HT1080 (cell line): ENCODE data around the gene RAB12. TPM values are rescaled to one million over a fixed set of nuclear protein-coding genes. Genes with fewer than 3 reads are reported as not detected.
"Not testable (repeated sequence)": the region's sequence is repeated elsewhere in the genome, so short reads cannot be mapped to it uniquely, and the experiment has no call there.

Source experiments
- DNase-seq: peaks from one replicate; pipeline ENCODE4 v3.0.0-alpha.2; 2015; ENCODE audit warnings: low read depth
- total RNA-seq: library from RNA; depleted of rRNA; stranded (reverse); fragments of >200 nt; shearing (Covaris generic); gene quantifications from 2 replicates; pipeline ENCODE4 v1.2.3, GENCODE V29; 2014

RAB12 gene
- total RNA-seq, 1 experiment from 2014 or later = 45.4 TPM

DNA sequence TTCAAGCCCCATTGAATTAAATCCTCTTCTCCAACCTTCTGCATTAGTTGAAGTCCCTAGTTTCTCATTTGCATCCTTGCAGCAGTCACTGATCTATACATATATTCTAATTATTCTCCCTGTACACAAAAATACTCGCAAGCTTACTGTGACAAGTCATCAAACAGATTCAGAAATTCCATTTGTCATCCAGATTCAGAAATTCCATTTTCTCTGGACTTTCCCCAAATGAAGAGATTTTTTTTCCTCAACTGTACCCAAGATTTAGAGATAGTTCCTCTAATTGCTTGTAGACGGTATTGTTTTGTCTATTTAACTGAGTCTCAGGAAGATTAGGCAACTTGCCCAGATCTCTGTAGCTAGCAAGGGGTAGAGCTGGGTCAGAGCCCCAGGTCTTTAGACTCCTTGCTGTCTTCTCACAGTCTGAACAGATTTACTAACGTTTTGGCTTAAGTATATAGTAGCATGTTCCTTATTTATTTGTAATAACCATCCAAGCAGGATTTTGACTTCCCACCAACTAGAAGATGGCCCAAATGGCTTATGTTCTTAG is 34.2 kb downstream of the RAB12 start:
- DNase-seq = no peak

GRCh38 chr18:8647359-8647758 is 38.1 kb downstream of the RAB12 start:
- DNase-seq = not testable (repeated sequence)

- DNase-seq = not testable (repeated sequence)
Measured at GRCh38 chr18:8651478-8652261, 42.4 kb downstream of the RAB12 start.

DNA sequence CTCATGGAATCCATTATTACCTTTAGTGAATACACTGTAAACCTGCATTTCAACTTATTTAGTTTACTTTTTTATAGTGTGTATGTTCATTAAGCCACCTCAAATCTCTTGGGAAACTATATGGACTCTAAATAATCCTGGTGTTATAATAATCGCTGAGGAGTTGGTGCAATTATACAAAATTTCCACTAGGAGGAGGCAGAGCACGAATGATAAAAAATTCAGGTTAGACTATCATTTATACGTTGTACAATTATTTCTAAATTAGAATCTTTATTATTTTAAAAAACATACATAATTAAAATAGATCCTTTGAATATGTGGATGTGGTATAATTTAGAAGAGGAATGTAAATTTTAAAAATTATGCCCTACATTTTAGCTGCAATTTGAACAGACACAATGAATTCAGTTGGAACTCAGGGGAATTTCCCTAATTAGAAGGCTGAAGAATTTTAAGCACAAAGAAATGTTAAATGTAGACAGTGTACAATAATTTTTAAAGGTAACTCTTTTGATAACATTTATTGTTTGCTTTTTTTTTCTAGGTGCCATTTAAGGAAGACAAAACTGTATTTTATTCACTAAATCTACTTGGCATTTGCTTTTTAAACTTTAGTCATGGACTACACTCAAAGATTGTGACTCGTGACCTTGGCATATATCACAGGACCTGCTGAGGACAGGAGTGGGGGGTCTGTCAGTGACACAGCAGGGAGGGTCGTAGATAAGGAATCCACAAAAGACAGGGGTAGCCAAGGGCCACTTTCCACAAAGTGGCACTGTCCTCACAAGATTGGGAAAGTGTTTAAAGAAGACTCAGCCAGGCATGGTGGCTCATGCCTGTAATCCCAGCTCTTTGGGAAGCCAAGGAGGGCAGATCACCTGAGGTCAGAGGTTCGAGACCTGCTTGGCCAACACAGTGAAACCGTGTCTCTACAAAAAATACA is 45.5 kb downstream of the RAB12 start:
- DNase-seq = peak; percentile 34

DNA sequence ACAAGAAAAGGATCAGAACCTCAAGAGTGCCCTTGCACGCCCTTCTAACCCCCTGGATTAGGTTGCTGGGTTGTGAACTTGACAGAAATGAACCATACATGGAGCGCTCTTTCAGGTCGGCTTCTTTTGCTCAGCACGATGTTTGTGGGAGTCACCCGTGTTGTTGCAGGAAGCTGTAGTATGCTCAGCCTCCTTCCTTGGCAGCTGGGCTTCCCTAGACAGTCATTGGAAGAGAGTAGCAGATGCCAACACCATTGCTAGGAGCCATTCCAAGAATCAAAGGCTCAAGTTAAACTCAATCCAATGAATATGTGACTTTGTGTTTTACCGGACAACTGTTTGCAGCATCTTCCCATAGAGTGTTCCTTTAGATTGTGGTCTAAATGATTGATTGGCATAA is 47.0 kb downstream of the RAB12 start:
- DNase-seq = no peak

DNA sequence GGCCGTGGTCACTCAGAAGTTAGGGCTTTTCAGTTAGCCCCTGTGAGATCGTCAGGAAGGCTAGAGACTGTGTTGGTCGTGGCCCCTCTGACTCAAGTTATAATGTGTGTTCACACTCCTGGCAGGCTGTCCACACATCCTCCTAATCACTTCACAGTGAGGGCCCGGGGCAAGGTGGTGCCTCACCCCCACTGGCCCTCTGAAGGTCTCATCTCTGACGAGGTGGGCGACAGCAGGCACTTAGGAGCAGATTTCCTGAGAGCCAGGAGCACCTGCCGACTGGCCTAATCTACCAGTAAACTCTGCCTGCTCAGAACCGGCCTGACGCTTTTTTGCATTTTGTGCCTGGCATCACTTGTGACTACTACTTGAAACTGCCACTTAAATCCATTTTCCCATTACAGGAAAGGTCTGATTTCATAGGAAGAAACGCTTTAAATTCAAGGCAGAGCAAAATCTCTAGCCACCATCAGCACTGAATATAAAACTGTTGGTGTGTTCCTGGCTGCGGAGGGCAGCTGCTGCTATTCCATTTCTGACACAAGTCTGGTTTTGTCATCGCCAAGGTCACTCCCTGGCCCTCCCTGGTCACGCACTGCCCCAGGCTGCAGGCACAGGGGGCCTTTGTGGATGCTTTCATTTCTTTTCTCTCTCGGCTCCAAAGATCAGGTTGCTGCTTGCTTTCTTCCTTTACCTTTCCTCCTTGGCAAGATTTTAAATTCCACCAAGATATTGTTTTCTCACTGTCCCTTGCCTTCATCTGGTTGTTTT is 48.0 kb downstream of the RAB12 start:
- DNase-seq = no peak

DNA sequence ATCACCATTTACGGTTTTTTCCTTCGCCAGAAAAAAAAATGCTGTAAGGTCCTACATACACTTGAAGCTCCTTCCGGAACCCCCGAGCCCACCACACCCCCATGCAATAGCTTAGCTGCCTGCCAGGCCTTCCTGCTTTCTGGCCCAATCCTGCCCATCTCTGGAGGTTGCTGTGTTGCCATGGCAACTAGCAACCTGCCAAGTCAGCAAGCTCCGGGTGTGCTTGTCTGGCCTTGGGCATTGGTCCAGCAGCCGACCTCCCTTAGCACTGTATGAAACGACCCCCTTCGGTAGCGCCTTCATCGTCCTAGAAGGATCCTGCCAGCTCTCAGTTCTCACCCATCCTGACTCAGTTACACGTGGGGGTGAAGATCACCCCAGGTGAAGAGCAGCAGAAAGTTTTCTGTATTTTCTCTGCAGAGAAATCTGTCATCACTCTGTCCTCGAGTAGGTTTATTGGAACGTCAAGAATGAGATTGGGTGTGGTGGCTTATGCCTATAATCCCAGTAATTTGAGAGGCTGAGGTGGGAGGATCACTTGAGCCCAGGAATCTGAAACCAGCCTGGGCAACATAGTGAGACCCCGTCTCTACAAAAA is 48.7 kb downstream of the RAB12 start:
- peak; percentile 43 for DNase-seq

- no peak for DNase-seq
Measured at GRCh38 chr18:8658858-8659485, 49.7 kb downstream of the RAB12 start.

DNA sequence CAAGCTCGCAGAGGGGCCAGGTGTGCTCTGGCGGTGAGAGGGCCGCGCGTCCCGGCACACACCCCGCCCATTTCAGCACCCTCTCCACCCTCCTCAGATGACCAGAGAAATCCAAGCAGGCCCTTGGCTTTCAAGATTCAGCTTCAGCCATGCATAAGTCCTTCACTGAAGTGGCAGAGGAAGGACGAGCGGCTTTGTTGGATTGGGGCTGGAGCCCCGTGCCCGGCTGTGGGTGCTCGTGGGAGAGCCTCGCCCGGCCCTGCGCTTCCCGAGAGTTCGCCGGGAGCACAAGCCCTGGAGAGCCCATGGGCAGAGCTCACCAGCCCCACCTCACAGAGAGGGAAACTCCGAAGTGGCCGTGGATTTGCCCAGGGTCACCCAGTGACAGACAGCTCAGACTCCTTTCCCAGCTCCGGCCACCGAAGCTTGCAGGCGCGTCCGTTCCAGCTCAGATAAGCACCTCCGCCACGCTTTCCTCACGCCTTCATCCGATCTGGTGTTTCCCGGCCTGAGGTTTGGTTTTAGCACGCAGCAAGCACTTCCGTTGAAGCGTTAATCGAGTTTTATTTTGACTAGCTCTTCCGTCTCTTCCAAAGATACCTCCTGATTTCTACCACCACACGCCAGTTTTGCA is 50.5 kb downstream of the RAB12 start:
- DNase-seq = no peak

- no peak for DNase-seq
Measured at GRCh38 chr18:8660316-8660715, 51.1 kb downstream of the RAB12 start.

- DNase-seq = peak; percentile 51
Measured at GRCh38 chr18:8661754-8662559, 52.7 kb downstream of the RAB12 start.

GRCh38 chr18:8662560-8663255 is 53.5 kb downstream of the RAB12 start:
- DNase-seq = no peak

- no peak for DNase-seq
Measured at GRCh38 chr18:8667846-8668245, 58.6 kb downstream of the RAB12 start.

DNA sequence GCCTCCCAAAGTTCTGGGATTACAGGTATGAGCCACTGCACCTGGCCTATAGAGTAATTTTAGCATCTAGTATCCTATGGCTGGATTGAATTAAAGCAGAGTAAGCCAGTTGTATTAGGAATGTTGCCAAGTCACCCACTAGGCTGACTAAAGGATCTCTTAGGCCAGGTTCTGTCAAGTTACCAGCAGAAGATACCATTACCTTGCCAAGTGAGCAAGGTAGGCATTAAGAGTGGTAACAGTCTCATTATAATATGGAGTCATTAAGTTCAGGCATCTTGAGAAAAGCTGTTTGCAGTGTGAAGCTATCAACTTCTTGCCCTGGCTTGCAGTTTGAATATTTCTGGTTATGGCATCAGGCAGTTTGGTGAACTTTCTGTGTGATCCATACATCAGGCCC is 59.1 kb downstream of the RAB12 start:
- DNase-seq = no peak

DNA sequence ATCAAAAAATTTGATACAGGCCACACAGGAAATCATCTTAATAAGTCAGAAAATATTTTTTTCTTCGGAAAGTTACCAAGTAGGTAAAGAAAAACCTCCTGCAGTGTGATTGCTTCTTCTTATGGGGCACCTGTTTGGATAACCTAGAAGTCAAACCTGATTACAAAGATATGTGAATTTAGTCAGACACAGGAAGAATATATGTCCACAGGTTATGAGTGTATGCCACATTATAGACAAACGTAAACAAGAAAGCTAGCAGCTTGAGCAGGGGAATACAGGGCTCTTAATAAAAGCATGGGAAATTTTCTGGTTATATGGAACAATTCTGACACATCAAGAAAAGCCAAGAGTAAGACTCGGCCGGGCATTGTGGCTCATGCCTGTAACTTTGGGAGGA is 60.3 kb downstream of the RAB12 start:
- DNase-seq = no peak

- no peak for DNase-seq
Measured at GRCh38 chr18:8673256-8674209, 64.3 kb downstream of the RAB12 start.

DNA sequence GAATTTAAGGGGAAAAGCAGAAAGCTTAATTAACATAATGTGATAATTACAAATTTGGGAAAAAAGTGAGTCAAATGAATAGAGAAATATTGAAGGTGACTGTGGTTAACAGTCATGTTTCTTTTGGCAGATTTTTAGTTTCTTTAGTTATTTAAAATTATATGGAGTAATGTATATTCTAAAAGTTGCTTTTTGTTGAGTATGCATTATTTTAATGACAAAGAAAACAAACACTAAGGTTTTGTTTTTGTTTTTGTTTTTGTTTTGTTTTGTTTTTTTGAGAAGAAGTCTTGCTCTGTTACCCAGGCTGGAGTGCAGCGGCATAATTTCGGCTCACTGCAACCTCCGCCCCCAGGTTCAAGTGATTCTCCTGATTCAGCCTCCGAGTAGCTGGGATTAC is 65.8 kb downstream of the RAB12 start:
- no peak for DNase-seq
